ENCODE data around the gene RILPL1. TPM values are rescaled to one million over a fixed set of nuclear protein-coding genes. Genes with fewer than 3 reads are reported as not detected.

The RILPL1 gene
- total and polyA plus RNA-seq, 10 of the 15 experiments (the other 5 are each of a cell fraction or from before 2014, with no cell fraction given) = 0.05 to 0.61 (median 0.25) TPM

DNA sequence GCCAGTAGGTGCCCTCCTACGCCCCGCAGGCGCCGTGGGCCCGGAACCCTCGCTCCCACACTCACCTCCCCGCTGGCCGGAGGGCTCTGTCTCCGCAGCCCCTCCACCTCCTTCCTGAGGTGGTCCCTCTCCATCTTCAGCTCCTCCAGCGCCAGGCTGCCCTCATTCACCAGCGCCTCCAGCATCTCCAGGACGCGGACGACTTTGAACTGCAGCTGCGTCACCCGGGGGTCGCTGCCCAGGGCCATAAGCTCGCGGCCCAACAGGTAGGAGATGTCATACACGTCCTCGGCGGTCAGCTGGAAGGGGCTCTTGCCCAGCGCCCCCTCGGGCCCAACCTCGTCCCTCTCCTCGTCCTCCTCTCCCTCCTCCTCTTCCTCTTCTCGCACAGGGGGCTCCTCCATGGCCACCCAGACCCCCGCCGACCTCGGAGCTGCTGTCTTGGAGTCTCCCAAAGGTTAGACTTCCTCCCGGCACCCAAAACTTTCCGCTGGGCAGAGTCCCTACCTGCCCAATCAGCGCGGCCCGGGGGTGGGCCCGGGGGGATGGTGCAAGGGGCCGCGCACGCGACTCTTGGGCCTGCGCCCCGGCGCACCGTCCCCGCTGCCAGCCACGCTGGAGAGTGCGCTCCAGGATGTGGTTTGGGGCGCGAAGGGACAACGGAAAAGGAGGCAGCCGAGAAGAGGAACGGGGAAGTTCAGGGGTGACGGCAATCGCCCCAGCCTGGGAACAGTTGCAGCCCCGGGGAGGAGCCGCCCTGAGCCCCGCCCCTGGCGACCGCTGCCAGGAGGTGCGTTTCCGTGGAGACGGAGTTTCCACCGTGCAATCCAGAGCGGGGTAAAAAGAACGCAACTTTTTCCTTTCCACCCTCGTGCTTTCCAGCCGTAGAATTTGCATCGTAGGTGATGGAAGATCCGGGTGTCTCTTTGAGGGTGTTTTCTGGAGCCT, 97.2 kb downstream of the RILPL1 start, which contains the start of gene RILPL2 (continued):
- TF ChIP-seq RUNX3 (IDR thresholded peaks at IDR 0.05; ENCODE audit: low read length) (peak; percentile 91), MTA3 (IDR thresholded peaks at IDR 0.05; ENCODE audit: borderline replicate concordance, low read length) (no peak; the same call in 1 of the 2 replicates)

DNA sequence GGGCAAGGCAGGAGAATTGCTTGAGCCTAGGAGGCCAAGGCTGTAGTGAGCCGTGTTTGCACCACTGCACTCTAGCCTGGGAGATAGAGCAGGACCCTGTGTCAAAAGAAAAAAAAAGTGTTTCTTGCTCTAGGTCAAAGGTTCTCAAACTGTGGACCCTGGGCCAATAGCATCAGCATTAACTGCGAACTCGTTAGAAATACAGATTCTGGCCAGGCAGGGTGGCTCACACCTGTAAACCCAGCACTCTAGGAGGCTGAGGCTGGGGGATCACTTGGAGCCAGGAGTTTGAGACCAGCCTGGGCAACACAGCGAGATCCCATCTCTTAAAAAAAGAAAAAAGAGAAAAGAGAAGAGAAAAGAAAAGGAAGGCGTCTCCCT, 97.9 kb downstream of the RILPL1 start:
- RAD21 ChIA-PET (ENCODE audit: unreplicated experiment) = interaction anchor here (0.5 to 7.1 kb wide), 7 partner anchors 8 to 70 kb away, joined by 3 to 48 read pairs (median 4); partner anchors contain the start of gene SNRNP35
- Histone ChIP-seq H4K20me1 (ENCODE audit: control insufficient read depth, insufficient read depth) (no peaks in the 10 kb centered on the region), H3K36me3 (ENCODE audit: control insufficient read depth in 2 of 2, insufficient read depth in 2 of 2, low read length in 1 of 2) (peaks cover 0 to 4% of the 10 kb centered on the region in 2 experiments; a peak in 1 of 4 replicates), H3K4me1 (ENCODE audit: control insufficient read depth, insufficient read depth, low read length) (peaks cover 6% of the 10 kb centered on the region; the same call in 1 of the 2 replicates), H3K79me2 (ENCODE audit: control insufficient read depth, insufficient read depth, low read length) (peaks cover 63% of the 10 kb centered on the region), H3K9ac (ENCODE audit: control insufficient read depth, insufficient read depth, low read length) (peak overlapping the region; percentile 89), H3K27ac (ENCODE audit: control insufficient read depth, insufficient read depth) (peak overlapping the region; percentile 95), H3K4me3 (peak overlapping the region; percentile 82), H2AFZ (ENCODE audit: control insufficient read depth, low read depth, low read length) (no peak overlapping the region), H3K9me3 (replicated peaks; ENCODE audit: control insufficient read depth, insufficient read depth, low read length) (no peaks in the 10 kb centered on the region), H3K4me2 (ENCODE audit: control insufficient read depth, insufficient read depth) (peak overlapping the region; percentile 96), H3K27me3 (replicated peaks in 1 of 2; ENCODE audit: control insufficient read depth in 2 of 2, insufficient read depth in 2 of 2, low read length in 1 of 2) (no peaks in the 10 kb centered on the region)
- BruUV-seq (replicated peaks) = no TSS peak
- intact Hi-C loops (cut with micrococcal nuclease; ENCODE audit: unreplicated experiment) (loop anchor here (2.0 to 10.0 kb wide), 2 partner anchors 23 to 1339 kb away; partner anchors contain the start of gene SNRNP35), in situ Hi-C loops (cut with MboI) (loop anchor here (25.0 kb wide), 1 partner anchor 1477 kb away; the partner anchor contains the start of gene UBC)
- POLR2A ChIA-PET = interaction anchor here (0.6 to 4.4 kb wide), 6 partner anchors 8 to 70 kb away, joined by 3 to 33 read pairs (median 10); partner anchors contain the start of genes KMT5A and SNRNP35
- WGBS (ENCODE audit: insufficient coverage, insufficient replicate concordance, low lambda C conversion rate, missing lambda C conversion rate) = 5% methylated on average over 5 of the region's 5 CpGs
- TF ChIP-seq NR2C2 (IDR thresholded peaks at IDR 0.05; ENCODE audit: borderline replicate concordance, control insufficient read depth, insufficient read length, low read depth) (no peak), SMARCA5 (IDR thresholded peaks at IDR 0.05) (no peak), SREBF2 (IDR thresholded peaks at IDR 0.05; ENCODE audit: low read length) (no peak), RBBP5 (conservative IDR thresholded peaks at IDR 0.05) (no peak), BMI1 (IDR thresholded peaks at IDR 0.05; ENCODE audit: borderline replicate concordance) (no peak), YY1 (IDR thresholded peaks at IDR 0.05; ENCODE audit: low read depth, low read length) (no peak), RELA (IDR thresholded peaks at IDR 0.05; ENCODE audit: borderline replicate concordance, partially characterized antibody) (no peak), SREBF1 (IDR thresholded peaks at IDR 0.05; ENCODE audit: low read length) (no peak), ZNF217 (IDR thresholded peaks at IDR 0.05) (no peak)
- TF ChIP-seq, protein P1, sequence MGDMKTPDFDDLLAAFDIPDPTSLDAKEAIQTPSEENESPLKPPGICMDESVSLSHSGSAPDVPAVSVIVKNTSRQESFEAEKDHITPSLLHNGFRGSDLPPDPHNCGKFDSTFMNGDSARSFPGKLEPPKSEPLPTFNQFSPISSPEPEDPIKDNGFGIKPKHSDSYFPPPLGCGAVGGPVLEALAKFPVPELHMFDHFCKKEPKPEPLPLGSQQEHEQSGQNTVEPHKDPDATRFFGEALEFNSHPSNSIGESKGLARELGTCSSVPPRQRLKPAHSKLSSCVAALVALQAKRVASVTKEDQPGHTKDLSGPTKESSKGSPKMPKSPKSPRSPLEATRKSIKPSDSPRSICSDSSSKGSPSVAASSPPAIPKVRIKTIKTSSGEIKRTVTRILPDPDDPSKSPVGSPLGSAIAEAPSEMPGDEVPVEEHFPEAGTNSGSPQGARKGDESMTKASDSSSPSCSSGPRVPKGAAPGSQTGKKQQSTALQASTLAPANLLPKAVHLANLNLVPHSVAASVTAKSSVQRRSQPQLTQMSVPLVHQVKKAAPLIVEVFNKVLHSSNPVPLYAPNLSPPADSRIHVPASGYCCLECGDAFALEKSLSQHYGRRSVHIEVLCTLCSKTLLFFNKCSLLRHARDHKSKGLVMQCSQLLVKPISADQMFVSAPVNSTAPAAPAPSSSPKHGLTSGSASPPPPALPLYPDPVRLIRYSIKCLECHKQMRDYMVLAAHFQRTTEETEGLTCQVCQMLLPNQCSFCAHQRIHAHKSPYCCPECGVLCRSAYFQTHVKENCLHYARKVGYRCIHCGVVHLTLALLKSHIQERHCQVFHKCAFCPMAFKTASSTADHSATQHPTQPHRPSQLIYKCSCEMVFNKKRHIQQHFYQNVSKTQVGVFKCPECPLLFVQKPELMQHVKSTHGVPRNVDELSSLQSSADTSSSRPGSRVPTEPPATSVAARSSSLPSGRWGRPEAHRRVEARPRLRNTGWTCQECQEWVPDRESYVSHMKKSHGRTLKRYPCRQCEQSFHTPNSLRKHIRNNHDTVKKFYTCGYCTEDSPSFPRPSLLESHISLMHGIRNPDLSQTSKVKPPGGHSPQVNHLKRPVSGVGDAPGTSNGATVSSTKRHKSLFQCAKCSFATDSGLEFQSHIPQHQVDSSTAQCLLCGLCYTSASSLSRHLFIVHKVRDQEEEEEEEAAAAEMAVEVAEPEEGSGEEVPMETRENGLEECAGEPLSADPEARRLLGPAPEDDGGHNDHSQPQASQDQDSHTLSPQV (IDR thresholded peaks at IDR 0.05) = no peak
- TF ChIP-seq, protein P2, sequence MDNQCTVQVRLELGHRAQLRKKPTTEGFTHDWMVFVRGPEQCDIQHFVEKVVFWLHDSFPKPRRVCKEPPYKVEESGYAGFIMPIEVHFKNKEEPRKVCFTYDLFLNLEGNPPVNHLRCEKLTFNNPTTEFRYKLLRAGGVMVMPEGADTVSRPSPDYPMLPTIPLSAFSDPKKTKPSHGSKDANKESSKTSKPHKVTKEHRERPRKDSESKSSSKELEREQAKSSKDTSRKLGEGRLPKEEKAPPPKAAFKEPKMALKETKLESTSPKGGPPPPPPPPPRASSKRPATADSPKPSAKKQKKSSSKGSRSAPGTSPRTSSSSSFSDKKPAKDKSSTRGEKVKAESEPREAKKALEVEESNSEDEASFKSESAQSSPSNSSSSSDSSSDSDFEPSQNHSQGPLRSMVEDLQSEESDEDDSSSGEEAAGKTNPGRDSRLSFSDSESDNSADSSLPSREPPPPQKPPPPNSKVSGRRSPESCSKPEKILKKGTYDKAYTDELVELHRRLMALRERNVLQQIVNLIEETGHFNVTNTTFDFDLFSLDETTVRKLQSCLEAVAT (IDR thresholded peaks at IDR 0.05) = no peak
- TF ChIP-seq, protein P3, sequence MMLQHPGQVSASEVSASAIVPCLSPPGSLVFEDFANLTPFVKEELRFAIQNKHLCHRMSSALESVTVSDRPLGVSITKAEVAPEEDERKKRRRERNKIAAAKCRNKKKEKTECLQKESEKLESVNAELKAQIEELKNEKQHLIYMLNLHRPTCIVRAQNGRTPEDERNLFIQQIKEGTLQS (IDR thresholded peaks at IDR 0.05; ENCODE audit: borderline replicate concordance, extremely low read depth, low read depth, low read length) = no peak
- FAIRE-seq (no peak), DNase-seq (ENCODE audit: low read depth, low spot score) (no peak), ATAC-seq (no peak; the same call in 2 of the 3 replicates)
- SMC1A ChIA-PET (ENCODE audit: uncharacterized antibody, unreplicated experiment) = interaction anchor here (1.0 to 4.9 kb wide), 6 partner anchors 8 to 51 kb away, joined by 3 to 48 read pairs (median 5); partner anchors contain the start of gene SNRNP35
- CTCF ChIA-PET = interaction anchor here (0.6 to 1.3 kb wide), 4 partner anchors 24 to 67 kb away, joined by 3 to 4 read pairs (median 3); no protein-coding TSS in a partner anchor

All from GM12878 (cell line).